Body of pancreas (tissue), 4 donors: ENCODE data around the gene MASP1. TPM values are rescaled to one million over a fixed set of nuclear protein-coding genes. Genes with fewer than 3 reads are reported as not detected.
A peak's percentile ranks its signal among the peaks of the same experiment; 100 is the strongest.

Experiments used
- ATAC-seq: fragments of 150-250 bp; one replicate; pipeline ENCODE4 v1.9.1; 2016
- DNase-seq, 4 donors: peaks; one replicate each; pipeline ENCODE4 v3.0.0-alpha.2; 2019
- H3K27ac ChIP-seq, 4 donors: fragments of 200-600 bp; sonication (generic); 1 replicate in 3 of 4; 2 replicates in 1 of 4; pipeline versions ENCODE4 v1.5.1 to v1.6.1; 2016 to 2019; ENCODE audit warnings: mild to moderate bottlenecking in 1 of 4, mixed read lengths in 1 of 4, moderate library complexity in 1 of 4
- H3K27me3 ChIP-seq, 2 donors: fragments of 200-600 bp; sonication (generic); one replicate each; pipeline ENCODE4 v1.6.0; 2016; ENCODE audit warnings: mild to moderate bottlenecking in 1 of 2
- H3K36me3 ChIP-seq, 2 donors: fragments of 200-600 bp; sonication (generic); replicated peaks in 1 of 2; 2 replicates each; pipeline ENCODE4 v1.5.1; 2016; ENCODE audit warnings: low read depth in 2 of 2; ENCODE audit not compliant: insufficient read depth in 1 of 2
- H3K4me1 ChIP-seq: fragments of 200-600 bp; sonication (generic); one replicate; pipeline ENCODE4 v1.6.0; 2016
- H3K4me3 ChIP-seq, 2 donors: fragments of 200-600 bp; sonication (generic); 1 replicate in 1 of 2; 2 replicates in 1 of 2; pipeline ENCODE4 v1.5.1; 2016 to 2019
- H3K9me3 ChIP-seq, 3 donors: fragments of 200-600 bp; sonication (generic); 1 replicate in 2 of 3; 2 replicates in 1 of 3; pipeline ENCODE4 v1.5.1; 2016
- CTCF ChIP-seq, 7 experiments: fragments of 450-650 bp in 4 of 7; fragments of 200-600 bp in 3 of 7; sonication (generic) in 3 of 7; IDR thresholded peaks; one replicate each; pipeline ENCODE4 v1.5.1; 2016 to 2019; ENCODE audit warnings: antibody characterized with exemption in 7 of 7
- POLR2A ChIP-seq, 3 donors: fragments of 450-650 bp; IDR thresholded peaks; one replicate each; pipeline ENCODE4 v1.6.1; 2016; ENCODE audit warnings: antibody characterized with exemption in 3 of 3, mild to moderate bottlenecking in 2 of 3
- WGBS, 2 donors: methylation state at CpG; one replicate each; pipeline ENCODE4 v1.1.5; 2017; 5-methylcytosine and 5-hydroxymethylcytosine counted together
- intact Hi-C: fragments of 100-400 bp; cut with DNase I; formaldehyde crosslinking; loops from one replicate; pipeline ENCODE4 v1.15.1; 2023
- total RNA-seq, 2 donors: library from RNA; depleted of rRNA; stranded (reverse); fragments of >200 nt; gene quantifications; one replicate each; pipeline ENCODE4 v1.1.0, GENCODE V29; 2016

Gene MASP1
- total RNA-seq, 2 donors from 2014 or later = 2.3 TPM; not detected in 1

GRCh38 chr3:187186801-187187421 lies 104.6 kb downstream of the MASP1 start:
- no peaks in the 10 kb centered on the region for H3K9me3 ChIP-seq
- 45 to 46% methylated on average over 5 of the region's 5 CpGs for WGBS, 2 donors
- no peaks in the 10 kb centered on the region for H3K27me3 ChIP-seq
- intact Hi-C loops = no loop called here
- no peak overlapping the region for H3K4me3 ChIP-seq
- no peak for TF ChIP-seq POLR2A (IDR thresholded peaks at IDR 0.05)
- ATAC-seq = peak; percentile 58
- H3K36me3 ChIP-seq = no peaks in the 10 kb centered on the region
- H3K4me1 ChIP-seq = no peaks in the 10 kb centered on the region
- no peak overlapping the region for H3K27ac ChIP-seq
- peak in 2 of 4 donors; percentile 16 to 20 for DNase-seq

GRCh38 chr3:187186375-187186774 lies 105.2 kb downstream of the MASP1 start:
- no peaks in the 10 kb centered on the region for H3K36me3 ChIP-seq
- TF ChIP-seq POLR2A (IDR thresholded peaks at IDR 0.05) (no peak), CTCF (IDR thresholded peaks at IDR 0.05) (no peak)
- H3K4me3 ChIP-seq = no peak overlapping the region
- H3K27me3 ChIP-seq = no peaks in the 10 kb centered on the region
- H3K4me1 ChIP-seq = no peaks in the 10 kb centered on the region
- 35 to 54% methylated on average over 2 of the region's 2 CpGs for WGBS, 2 donors
- ATAC-seq (no peak), DNase-seq (no peak)
- H3K27ac ChIP-seq = no peak overlapping the region
- intact Hi-C loops = no loop called here
- H3K9me3 ChIP-seq = no peaks in the 10 kb centered on the region

- H3K27me3 ChIP-seq = no peaks in the 10 kb centered on the region
- H3K9me3 ChIP-seq = no peaks in the 10 kb centered on the region
- H3K27ac ChIP-seq = no peak overlapping the region
- intact Hi-C loops = no loop called here
- H3K4me3 ChIP-seq = no peak overlapping the region
- no peaks in the 10 kb centered on the region for H3K4me1 ChIP-seq
- no peak for ATAC-seq
- no peaks in the 10 kb centered on the region for H3K36me3 ChIP-seq
- WGBS, 2 donors = 78 to 83% methylated on average over 4 of the region's 4 CpGs
- no peak for DNase-seq
- no peak for TF ChIP-seq CTCF (IDR thresholded peaks at IDR 0.05)
- TF ChIP-seq POLR2A (IDR thresholded peaks at IDR 0.05) = no peak
Measured at GRCh38 chr3:187185759-187186158, 105.8 kb downstream of the MASP1 start.

Other genes starting within 250 kb of the MASP1 start
- 1 to 10 TPM in 1 of 2 donors, not detected in 1; 7.8 TPM for gene RPL39L, start 152.2 kb downstream of the MASP1 start, total RNA-seq
- not detected for gene RTP1, start 94.3 kb downstream of the MASP1 start, total RNA-seq
- 1 to 10 TPM; 2.0 to 3.6 TPM for gene RTP4, start 76.6 kb upstream of the MASP1 start, total RNA-seq